SK-N-SH (cell line): ENCODE measurements around the gene LINGO4. TPM values are rescaled to one million over a fixed set of nuclear protein-coding genes. Genes with fewer than 3 reads are reported as not detected.

ENCODE experiments used
- CTCF ChIA-PET: fragments of 300-600, 350-600 bp; formaldehyde crosslinking; extraction: SDS; loops from one replicate; lab custom pipeline; 2021; lab: Yijun Ruan, JAX
- POLR2A ChIA-PET: fragments of 350-600 bp; sonication (Branson Sonifier 250); formaldehyde crosslinking; extraction: SDS; loops from one replicate; lab custom pipeline; 2020; ENCODE audit warnings: antibody characterized with exemption, inconsistent platforms; lab: Yijun Ruan, JAX
- DNase-seq: peaks from one replicate; pipeline ENCODE4 v3.0.0; 2012
- H2AFZ ChIP-seq: fragments of 200-600 bp; sonication (generic); 2 replicates; pipeline ENCODE4 v1.8.1; 2016; ENCODE audit warnings: antibody characterized with exemption, mild to moderate bottlenecking, low read depth
- H3F3A ChIP-seq: fragments of 200-600 bp; sonication (generic); replicated peaks from 2 replicates; pipeline ENCODE3; 2016; ENCODE audit warnings: antibody characterized with exemption, mild to moderate bottlenecking; ENCODE audit not compliant: insufficient read depth
- H3K27ac ChIP-seq, 2 experiments: fragments of 200-500 bp in 1 of 2; fragments of 200-600 bp in 1 of 2; sonication (Bioruptor generic) in 1 of 2; sonication (generic), shearing (Covaris generic) in 1 of 2; 2 replicates each; pipeline versions ENCODE4 v1.5.1 to v1.6.1; 2014 to 2016; ENCODE audit warnings: low read depth in 2 of 2, inconsistent platforms in 1 of 2, low read length in 1 of 2, mild to moderate bottlenecking in 1 of 2, mixed read lengths in 1 of 2
- H3K27me3 ChIP-seq: fragments of 200-600 bp; sonication (generic), shearing (Covaris generic); 2 replicates; pipeline ENCODE4 v1.6.1; 2016; ENCODE audit warnings: mixed run types; ENCODE audit not compliant: insufficient read depth
- H3K36me3 ChIP-seq, 2 experiments: fragments of 200-500 bp in 1 of 2; fragments of 200-600 bp in 1 of 2; sonication (Bioruptor generic) in 1 of 2; sonication (generic) in 1 of 2; replicated peaks in 1 of 2; 2 replicates each; pipeline versions ENCODE3 to v1.5.1; 2014 to 2016; ENCODE audit warnings: low read length in 1 of 2, mild to moderate bottlenecking in 1 of 2; ENCODE audit not compliant: insufficient read depth in 2 of 2, control insufficient read depth in 1 of 2
- H3K4me1 ChIP-seq, 2 experiments: fragments of 200-500 bp in 1 of 2; fragments of 200-600 bp in 1 of 2; sonication (Bioruptor generic) in 1 of 2; sonication (generic), shearing (Covaris generic) in 1 of 2; 2 replicates each; pipeline versions ENCODE4 v1.5.1 to v1.6.1; 2014 to 2016; ENCODE audit warnings: low read depth in 1 of 2, low read length in 1 of 2, mixed run types in 1 of 2; ENCODE audit not compliant: insufficient read depth in 2 of 2, control insufficient read depth in 1 of 2
- H3K4me2 ChIP-seq: fragments of 200-600 bp; sonication (generic), shearing (Covaris generic); 2 replicates; pipeline ENCODE4 v1.6.1; 2017; ENCODE audit warnings: mixed run types
- H3K4me3 ChIP-seq, 2 experiments: fragments of 200-500 bp in 1 of 2; fragments of 200-600 bp in 1 of 2; sonication (Bioruptor generic) in 1 of 2; sonication (generic), shearing (Covaris generic) in 1 of 2; 2 replicates each; pipeline versions ENCODE4 v1.5.1 to v1.8.1; 2014 to 2016; ENCODE audit warnings: low read depth in 2 of 2, inconsistent platforms in 1 of 2, low read length in 1 of 2, mild to moderate bottlenecking in 1 of 2, mixed read lengths in 1 of 2, moderate library complexity in 1 of 2
- H3K79me2 ChIP-seq: fragments of 200-600 bp; sonication (generic); 2 replicates; pipeline ENCODE4 v1.8.1; 2017; ENCODE audit warnings: mild to moderate bottlenecking; ENCODE audit not compliant: insufficient read depth
- H3K9ac ChIP-seq: fragments of 200-600 bp; sonication (generic); 2 replicates; pipeline ENCODE4 v1.6.1; 2017; ENCODE audit warnings: mixed run types
- H3K9me2 ChIP-seq: fragments of 200-600 bp; sonication (generic); 2 replicates; pipeline ENCODE4 v1.6.1; 2017; ENCODE audit warnings: mixed run types
- H3K9me3 ChIP-seq: fragments of 200-600 bp; sonication (generic); 2 replicates; pipeline ENCODE4 v1.6.1; 2017; ENCODE audit warnings: mixed run types, mild to moderate bottlenecking, moderate library complexity
- H4K20me1 ChIP-seq: fragments of 200-600 bp; sonication (generic); 2 replicates; pipeline ENCODE4 v1.6.1; 2017; ENCODE audit warnings: mild to moderate bottlenecking, mixed run types; ENCODE audit not compliant: insufficient read depth
- CHD2 ChIP-seq: fragments of 150-350 bp; IDR thresholded peaks from 2 replicates; pipeline ENCODE4 v1.6.1; 2018; ENCODE audit warnings: low read length; ENCODE audit not compliant: partially characterized antibody
- CTCF ChIP-seq: fragments of 200-600 bp; sonication (generic); IDR thresholded peaks from 2 replicates; pipeline ENCODE4 v1.6.1; 2017; ENCODE audit warnings: antibody characterized with exemption, mild to moderate bottlenecking, moderate library complexity
- EZH2phosphoT487 ChIP-seq: fragments of 200-600 bp; sonication (generic); IDR thresholded peaks from 2 replicates; pipeline ENCODE4 v1.6.1; 2017; ENCODE audit warnings: low read depth, mixed run types, mild to moderate bottlenecking, antibody characterized with exemption, moderate library complexity, borderline replicate concordance
- FOSL2 ChIP-seq: IDR thresholded peaks from 2 replicates; pipeline ENCODE4 v1.4.0; 2012; ENCODE audit warnings: low read depth, mild to moderate bottlenecking, moderate library complexity, borderline replicate concordance
- GATA2 ChIP-seq: sonication (generic); formaldehyde crosslinking; IDR thresholded peaks from 2 replicates; pipeline ENCODE4 v1.5.0; 2020; ENCODE audit warnings: mild to moderate bottlenecking, missing genetic modification reagents
- JUND ChIP-seq: IDR thresholded peaks from 2 replicates; pipeline ENCODE4 v1.4.0; 2012
- NFIC ChIP-seq: IDR thresholded peaks from 2 replicates; pipeline ENCODE4 v1.4.0; 2012; ENCODE audit warnings: borderline replicate concordance
- PBX3 ChIP-seq: IDR thresholded peaks from 2 replicates; pipeline ENCODE4; 2012
- RXRA ChIP-seq: IDR thresholded peaks from 2 replicates; pipeline ENCODE4 v1.4.0; 2012; ENCODE audit warnings: low read depth, mild to moderate bottlenecking, borderline replicate concordance
- TAF1 ChIP-seq: IDR thresholded peaks from 2 replicates; pipeline ENCODE4 v1.6.1; 2012; ENCODE audit warnings: low read depth, mild to moderate bottlenecking, low read length, moderate library complexity, borderline replicate concordance
- TCF12 ChIP-seq: IDR thresholded peaks from 2 replicates; pipeline ENCODE4 v1.4.0; 2012
- WGBS: methylation state at CpG from one replicate; pipeline ENCODE4 v1.1.6; 2017; ENCODE audit warnings: low lambda C conversion rate; 5-methylcytosine and 5-hydroxymethylcytosine counted together
- polyA plus RNA-seq, 3 experiments: library from polyadenylated mRNA; depleted of rRNA; stranded (reverse); fragments of >200 nt; gene quantifications; 2 replicates each; pipeline ENCODE4 v1.2.3, GENCODE V29; 2012
- TF ChIP-seq, protein P1 (sequence below): IDR thresholded peaks from 2 replicates; pipeline ENCODE4 v1.6.1; 2012; ENCODE audit warnings: mild to moderate bottlenecking, low read depth, low read length, moderate library complexity
- TF ChIP-seq, protein P2 (sequence below): fragments of 150-350 bp; IDR thresholded peaks from 2 replicates; pipeline ENCODE4 v1.6.1; 2017; ENCODE audit warnings: antibody characterized with exemption, low read length, low read depth, borderline replicate concordance
- TF ChIP-seq, protein P3 (sequence below): IDR thresholded peaks from 2 replicates; pipeline ENCODE4 v1.4.0; 2012; ENCODE audit warnings: low read depth, borderline replicate concordance
- TF ChIP-seq, protein P4 (sequence below): fragments of 150-350 bp; IDR thresholded peaks from 2 replicates; pipeline ENCODE4 v1.6.1; 2016; ENCODE audit warnings: mild to moderate bottlenecking, low read depth, low read length

LINGO4 gene
- polyA plus RNA-seq, 1 of the 3 experiments (the other 2 are of a cell fraction), result not detected

- Histone ChIP-seq H3K4me1 (peaks cover 0 to 1% of the 10 kb centered on the region in 2 experiments; a peak in 1 of 4 replicates), H3K36me3 (peaks cover 0 to 13% of the 10 kb centered on the region in 2 experiments), H4K20me1 (no peaks in the 10 kb centered on the region), H3F3A (no peaks in the 10 kb centered on the region), H3K9me3 (no peaks in the 10 kb centered on the region), H3K9ac (no peak overlapping the region), H3K4me2 (no peak overlapping the region), H2AFZ (no peak overlapping the region), H3K4me3 (no peak overlapping the region), H3K27me3 (no peaks in the 10 kb centered on the region), H3K79me2 (no peaks in the 10 kb centered on the region), H3K9me2 (no peaks in the 10 kb centered on the region), H3K27ac (no peak overlapping the region)
- DNase-seq, result no peak
- TF ChIP-seq TAF1, result no peak
- no peak for TF ChIP-seq CTCF
- TF ChIP-seq RXRA, result no peak
- TF ChIP-seq, protein P1, sequence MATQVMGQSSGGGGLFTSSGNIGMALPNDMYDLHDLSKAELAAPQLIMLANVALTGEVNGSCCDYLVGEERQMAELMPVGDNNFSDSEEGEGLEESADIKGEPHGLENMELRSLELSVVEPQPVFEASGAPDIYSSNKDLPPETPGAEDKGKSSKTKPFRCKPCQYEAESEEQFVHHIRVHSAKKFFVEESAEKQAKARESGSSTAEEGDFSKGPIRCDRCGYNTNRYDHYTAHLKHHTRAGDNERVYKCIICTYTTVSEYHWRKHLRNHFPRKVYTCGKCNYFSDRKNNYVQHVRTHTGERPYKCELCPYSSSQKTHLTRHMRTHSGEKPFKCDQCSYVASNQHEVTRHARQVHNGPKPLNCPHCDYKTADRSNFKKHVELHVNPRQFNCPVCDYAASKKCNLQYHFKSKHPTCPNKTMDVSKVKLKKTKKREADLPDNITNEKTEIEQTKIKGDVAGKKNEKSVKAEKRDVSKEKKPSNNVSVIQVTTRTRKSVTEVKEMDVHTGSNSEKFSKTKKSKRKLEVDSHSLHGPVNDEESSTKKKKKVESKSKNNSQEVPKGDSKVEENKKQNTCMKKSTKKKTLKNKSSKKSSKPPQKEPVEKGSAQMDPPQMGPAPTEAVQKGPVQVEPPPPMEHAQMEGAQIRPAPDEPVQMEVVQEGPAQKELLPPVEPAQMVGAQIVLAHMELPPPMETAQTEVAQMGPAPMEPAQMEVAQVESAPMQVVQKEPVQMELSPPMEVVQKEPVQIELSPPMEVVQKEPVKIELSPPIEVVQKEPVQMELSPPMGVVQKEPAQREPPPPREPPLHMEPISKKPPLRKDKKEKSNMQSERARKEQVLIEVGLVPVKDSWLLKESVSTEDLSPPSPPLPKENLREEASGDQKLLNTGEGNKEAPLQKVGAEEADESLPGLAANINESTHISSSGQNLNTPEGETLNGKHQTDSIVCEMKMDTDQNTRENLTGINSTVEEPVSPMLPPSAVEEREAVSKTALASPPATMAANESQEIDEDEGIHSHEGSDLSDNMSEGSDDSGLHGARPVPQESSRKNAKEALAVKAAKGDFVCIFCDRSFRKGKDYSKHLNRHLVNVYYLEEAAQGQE, result no peak
- no peak for TF ChIP-seq PBX3
- no peak for TF ChIP-seq CHD2
- TF ChIP-seq GATA2 (CRISPR knock-in tag), result no peak
- TF ChIP-seq, protein P2, sequence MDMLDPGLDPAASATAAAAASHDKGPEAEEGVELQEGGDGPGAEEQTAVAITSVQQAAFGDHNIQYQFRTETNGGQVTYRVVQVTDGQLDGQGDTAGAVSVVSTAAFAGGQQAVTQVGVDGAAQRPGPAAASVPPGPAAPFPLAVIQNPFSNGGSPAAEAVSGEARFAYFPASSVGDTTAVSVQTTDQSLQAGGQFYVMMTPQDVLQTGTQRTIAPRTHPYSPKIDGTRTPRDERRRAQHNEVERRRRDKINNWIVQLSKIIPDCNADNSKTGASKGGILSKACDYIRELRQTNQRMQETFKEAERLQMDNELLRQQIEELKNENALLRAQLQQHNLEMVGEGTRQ, result no peak
- no peak for TF ChIP-seq NFIC
- TF ChIP-seq, protein P3, sequence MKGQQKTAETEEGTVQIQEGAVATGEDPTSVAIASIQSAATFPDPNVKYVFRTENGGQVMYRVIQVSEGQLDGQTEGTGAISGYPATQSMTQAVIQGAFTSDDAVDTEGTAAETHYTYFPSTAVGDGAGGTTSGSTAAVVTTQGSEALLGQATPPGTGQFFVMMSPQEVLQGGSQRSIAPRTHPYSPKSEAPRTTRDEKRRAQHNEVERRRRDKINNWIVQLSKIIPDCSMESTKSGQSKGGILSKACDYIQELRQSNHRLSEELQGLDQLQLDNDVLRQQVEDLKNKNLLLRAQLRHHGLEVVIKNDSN, result no peak
- no peak for TF ChIP-seq EZH2phosphoT487
- TF ChIP-seq TCF12, result no peak
- TF ChIP-seq, protein P4, sequence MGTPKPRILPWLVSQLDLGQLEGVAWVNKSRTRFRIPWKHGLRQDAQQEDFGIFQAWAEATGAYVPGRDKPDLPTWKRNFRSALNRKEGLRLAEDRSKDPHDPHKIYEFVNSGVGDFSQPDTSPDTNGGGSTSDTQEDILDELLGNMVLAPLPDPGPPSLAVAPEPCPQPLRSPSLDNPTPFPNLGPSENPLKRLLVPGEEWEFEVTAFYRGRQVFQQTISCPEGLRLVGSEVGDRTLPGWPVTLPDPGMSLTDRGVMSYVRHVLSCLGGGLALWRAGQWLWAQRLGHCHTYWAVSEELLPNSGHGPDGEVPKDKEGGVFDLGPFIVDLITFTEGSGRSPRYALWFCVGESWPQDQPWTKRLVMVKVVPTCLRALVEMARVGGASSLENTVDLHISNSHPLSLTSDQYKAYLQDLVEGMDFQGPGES, result no peak
- no peak for TF ChIP-seq JUND
- TF ChIP-seq FOSL2, result no peak
- WGBS, result 79% methylated on average over 2 of the region's 2 CpGs
- ChIA-PET POLR2A (interaction anchor here (0.5 kb wide), 1 partner anchor 12 kb away, joined by 4 read pairs; no protein-coding TSS in a partner anchor), CTCF (no interaction called here)
These were observed 21.4 kb downstream of the LINGO4 start for GRCh38 chr1:151783796-151784195.
